NB4 (cell line): ENCODE measurements around the gene POU2F2.

ENCODE experiments used
- DNase-seq: peaks from one replicate; pipeline ENCODE4 v3.0.0; 2010; ENCODE audit warnings: low read depth
- H3K4me3 ChIP-seq: one replicate; pipeline ENCODE4 v1.5.1; 2011; ENCODE audit warnings: mild to moderate bottlenecking, low read depth, low read length, moderate library complexity
- MAX ChIP-seq: IDR thresholded peaks from 2 replicates; pipeline ENCODE4 v1.6.1; 2011; ENCODE audit warnings: low read depth, low read length
- MYC ChIP-seq: IDR thresholded peaks from 2 replicates; pipeline ENCODE4 v1.6.1; 2011; ENCODE audit warnings: low read depth, low read length
- POLR2A ChIP-seq: IDR thresholded peaks from 2 replicates; pipeline ENCODE4 v1.6.1; 2011; ENCODE audit warnings: mild to moderate bottlenecking; ENCODE audit not compliant: insufficient read length; ENCODE audit errors: extremely low read depth
- TF ChIP-seq, protein P1 (sequence below): IDR thresholded peaks from one replicate; pipeline ENCODE4 v1.5.1; 2012; ENCODE audit warnings: low read depth, low read length

The POU2F2 gene

DNA sequence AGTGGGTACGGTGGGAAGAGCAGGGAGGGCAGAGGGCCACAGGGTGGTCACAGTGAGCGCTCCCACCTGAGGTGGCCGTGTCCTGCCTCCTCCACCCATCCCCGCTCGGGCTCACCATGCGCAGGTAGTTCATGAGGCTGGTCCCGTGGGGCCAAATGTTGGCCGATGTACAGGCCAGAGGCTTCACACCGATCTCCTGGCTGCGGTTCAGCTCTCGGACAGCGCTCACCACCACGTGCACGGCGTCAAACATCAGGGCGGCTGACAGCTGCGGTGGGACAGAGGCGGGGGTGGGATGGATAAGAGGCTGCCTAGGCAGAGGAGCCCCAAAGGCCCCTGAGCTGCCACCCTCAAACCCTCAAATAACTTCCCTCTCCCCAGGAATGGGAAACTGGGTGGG, 78.0 kb downstream of the POU2F2 start:
- DNase-seq = no peak
- TF ChIP-seq, protein P1, sequence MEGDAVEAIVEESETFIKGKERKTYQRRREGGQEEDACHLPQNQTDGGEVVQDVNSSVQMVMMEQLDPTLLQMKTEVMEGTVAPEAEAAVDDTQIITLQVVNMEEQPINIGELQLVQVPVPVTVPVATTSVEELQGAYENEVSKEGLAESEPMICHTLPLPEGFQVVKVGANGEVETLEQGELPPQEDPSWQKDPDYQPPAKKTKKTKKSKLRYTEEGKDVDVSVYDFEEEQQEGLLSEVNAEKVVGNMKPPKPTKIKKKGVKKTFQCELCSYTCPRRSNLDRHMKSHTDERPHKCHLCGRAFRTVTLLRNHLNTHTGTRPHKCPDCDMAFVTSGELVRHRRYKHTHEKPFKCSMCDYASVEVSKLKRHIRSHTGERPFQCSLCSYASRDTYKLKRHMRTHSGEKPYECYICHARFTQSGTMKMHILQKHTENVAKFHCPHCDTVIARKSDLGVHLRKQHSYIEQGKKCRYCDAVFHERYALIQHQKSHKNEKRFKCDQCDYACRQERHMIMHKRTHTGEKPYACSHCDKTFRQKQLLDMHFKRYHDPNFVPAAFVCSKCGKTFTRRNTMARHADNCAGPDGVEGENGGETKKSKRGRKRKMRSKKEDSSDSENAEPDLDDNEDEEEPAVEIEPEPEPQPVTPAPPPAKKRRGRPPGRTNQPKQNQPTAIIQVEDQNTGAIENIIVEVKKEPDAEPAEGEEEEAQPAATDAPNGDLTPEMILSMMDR = no peak
- no peak for TF ChIP-seq POLR2A
- TF ChIP-seq MAX = no peak
- TF ChIP-seq MYC = no peak
- H3K4me3 ChIP-seq = no peak overlapping the region

- TF ChIP-seq MAX (no peak), POLR2A (no peak), MYC (no peak)
- TF ChIP-seq, protein P1 = no peak
- DNase-seq = no peak
- no peak overlapping the region for H3K4me3 ChIP-seq
These were observed 79.0 kb downstream of the POU2F2 start for GRCh38 chr19:42053037-42053935.

GRCh38 chr19:42052241-42052863, 79.9 kb downstream of the POU2F2 start:
- no peak overlapping the region for H3K4me3 ChIP-seq
- TF ChIP-seq POLR2A = no peak
- TF ChIP-seq, protein P1 = no peak
- no peak for TF ChIP-seq MAX
- DNase-seq = no peak

DNA sequence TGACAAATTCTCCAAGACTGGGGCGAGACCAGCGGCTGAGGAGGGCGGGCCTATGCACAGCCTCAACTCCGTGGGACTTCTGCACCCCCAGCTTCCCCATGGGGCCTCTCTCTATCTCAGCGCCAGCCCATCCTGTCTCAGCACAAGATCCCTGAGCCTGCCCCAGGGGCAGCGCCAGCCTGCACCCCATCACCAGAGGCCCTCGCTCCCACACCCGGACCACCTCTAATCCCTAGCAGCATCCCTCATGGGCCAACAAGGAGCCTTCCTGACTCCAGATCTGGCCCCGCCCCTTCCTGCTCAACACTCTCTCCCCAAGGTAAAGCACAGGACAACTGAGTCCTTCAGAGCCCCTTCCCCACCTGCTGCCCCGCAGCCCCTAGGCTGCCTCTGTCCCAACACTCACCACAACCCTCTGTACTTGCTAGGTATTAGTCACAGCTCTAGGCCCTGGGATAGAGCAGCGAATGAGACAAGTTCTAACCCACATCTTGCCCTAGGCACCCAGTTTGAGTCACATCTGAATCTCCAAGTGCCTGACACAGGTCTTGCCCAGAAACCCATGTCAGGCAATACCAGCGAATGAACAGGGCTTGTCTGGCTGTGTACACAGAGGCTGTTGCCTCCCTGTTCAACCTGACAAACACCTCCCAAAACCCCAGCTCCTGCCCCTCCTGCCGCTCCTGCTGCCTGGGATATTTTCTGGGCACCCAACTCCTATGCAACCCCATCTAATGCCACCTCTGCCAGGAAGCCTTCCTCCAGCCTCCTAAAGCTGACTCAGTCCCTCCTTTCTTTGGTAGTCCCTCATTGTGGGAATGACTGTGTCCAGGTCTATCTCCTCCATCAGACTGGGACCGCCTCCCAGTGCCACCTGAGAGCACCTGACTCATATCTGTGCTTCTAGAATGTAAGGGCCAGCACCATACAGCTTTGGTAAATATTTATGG, 80.8 kb downstream of the POU2F2 start:
- no peak overlapping the region for H3K4me3 ChIP-seq
- TF ChIP-seq, protein P1 = no peak
- TF ChIP-seq MAX (no peak), POLR2A (no peak), MYC (no peak)
- no peak for DNase-seq

- peak overlapping the region; percentile 58 for H3K4me3 ChIP-seq
- TF ChIP-seq, protein P1 = no peak
- TF ChIP-seq POLR2A (no peak), MYC (no peak), MAX (no peak)
- DNase-seq = peak; percentile 43
These were observed 83.3 kb downstream of the POU2F2 start for GRCh38 chr19:42048992-42049391.
